Left renal pelvis (tissue), 4 donors: ENCODE data around the gene NRSN2. TPM values are rescaled to one million over a fixed set of nuclear protein-coding genes. Genes with fewer than 3 reads are reported as not detected.

ENCODE experiments used
- DNase-seq, 4 donors: peaks; one replicate each; pipeline ENCODE4 v3.0.0-alpha.2; 2013; ENCODE audit warnings: low read depth in 4 of 4, low spot score in 3 of 4
- polyA plus RNA-seq, 4 donors: library from polyadenylated mRNA; unstranded; fragments of 120-200 nt; gene quantifications; one replicate each; pipeline ENCODE4 v1.2.1, GENCODE V29; 2013; ENCODE audit not compliant: insufficient read length in 4 of 4

Gene NRSN2, protein sequence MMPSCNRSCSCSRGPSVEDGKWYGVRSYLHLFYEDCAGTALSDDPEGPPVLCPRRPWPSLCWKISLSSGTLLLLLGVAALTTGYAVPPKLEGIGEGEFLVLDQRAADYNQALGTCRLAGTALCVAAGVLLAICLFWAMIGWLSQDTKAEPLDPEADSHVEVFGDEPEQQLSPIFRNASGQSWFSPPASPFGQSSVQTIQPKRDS
- 10 to 100 TPM; 39.5 to 52.2 (median 46.3) TPM for polyA plus RNA-seq

DNA sequence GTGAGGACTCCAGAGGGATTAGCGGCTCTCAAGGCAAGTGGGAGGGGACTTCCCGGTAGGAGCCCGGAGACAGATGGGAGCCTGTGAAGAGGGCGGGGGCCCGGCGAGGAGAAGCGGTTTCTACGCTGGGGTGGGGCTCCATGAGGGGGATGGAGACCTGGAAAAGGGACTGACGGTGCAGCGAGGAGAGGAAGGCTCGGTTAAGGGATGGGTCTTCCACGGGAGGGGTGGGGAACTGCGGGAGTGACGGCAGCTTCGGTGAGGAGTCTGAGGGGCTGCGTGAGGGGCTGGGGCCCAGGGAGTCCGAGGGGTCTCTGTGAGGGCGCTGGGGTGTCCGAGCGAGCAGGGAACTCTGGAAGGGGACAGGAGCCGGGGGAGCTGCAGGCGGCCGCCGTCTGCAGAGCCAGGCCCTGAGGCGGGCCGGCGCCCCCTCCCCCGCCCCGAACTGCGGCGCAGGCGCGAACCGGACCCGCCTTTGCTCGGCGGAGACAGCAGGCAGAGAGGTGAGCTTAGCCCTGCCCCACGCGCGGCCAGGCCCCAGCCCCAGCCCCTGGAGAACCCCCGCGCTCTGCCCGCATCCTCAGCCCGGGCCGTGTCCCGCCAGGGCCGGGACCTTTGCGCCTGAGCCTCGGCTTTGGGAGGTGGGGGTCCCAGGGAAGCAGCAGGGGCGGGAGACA, at the start of gene NRSN2:
TSS of gene NRSN2 (plus strand) at position 472 of the 677 bp plus-strand sequence. CDS start 2,533 bp downstream, outside the sequence.
- peak in 1 of 4 donors; percentile 38 for DNase-seq

GRCh38 chr20:297925-298775, 48.8 kb upstream of the NRSN2 start:
- no peak for DNase-seq

- DNase-seq: no peak
Observed at GRCh38 chr20:298776-299391, 48.0 kb upstream of the NRSN2 start.

GRCh38 chr20:300345-300990, 46.4 kb upstream of the NRSN2 start:
- DNase-seq: no peak

- DNase-seq: no peak
Observed at GRCh38 chr20:301886-302848, 44.7 kb upstream of the NRSN2 start.

- DNase-seq: no peak
Observed at GRCh38 chr20:305745-306144, 41.2 kb upstream of the NRSN2 start.

GRCh38 chr20:308427-309038, 38.4 kb upstream of the NRSN2 start:
- no peak for DNase-seq

- no peak for DNase-seq
Observed at GRCh38 chr20:309306-309840, 37.5 kb upstream of the NRSN2 start.

- peak in 2 of 4 donors; percentile 97 for DNase-seq
Observed at GRCh38 chr20:309841-310644, 36.9 kb upstream of the NRSN2 start.

GRCh38 chr20:310645-311044, 36.3 kb upstream of the NRSN2 start:
- no peak for DNase-seq

DNA sequence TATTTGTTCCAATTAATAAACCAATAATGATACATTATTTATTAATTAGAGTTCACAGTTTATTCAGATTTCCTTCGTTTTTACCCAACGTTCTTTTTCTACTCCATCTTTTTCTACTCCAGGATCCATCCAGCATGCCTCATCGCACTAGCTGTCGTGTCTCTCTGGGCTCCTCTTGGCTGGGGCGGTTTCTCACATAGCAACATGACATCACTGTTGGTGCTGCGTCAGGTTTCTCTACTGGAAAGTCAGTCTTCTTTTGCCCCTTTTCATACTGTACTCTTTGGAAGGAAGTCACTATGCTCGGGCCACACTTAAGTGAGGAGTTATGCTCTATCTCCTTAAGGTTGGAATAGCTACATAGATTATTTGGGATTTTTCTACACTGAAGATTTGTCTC, 35.3 kb upstream of the NRSN2 start:
- DNase-seq: no peak

DNA sequence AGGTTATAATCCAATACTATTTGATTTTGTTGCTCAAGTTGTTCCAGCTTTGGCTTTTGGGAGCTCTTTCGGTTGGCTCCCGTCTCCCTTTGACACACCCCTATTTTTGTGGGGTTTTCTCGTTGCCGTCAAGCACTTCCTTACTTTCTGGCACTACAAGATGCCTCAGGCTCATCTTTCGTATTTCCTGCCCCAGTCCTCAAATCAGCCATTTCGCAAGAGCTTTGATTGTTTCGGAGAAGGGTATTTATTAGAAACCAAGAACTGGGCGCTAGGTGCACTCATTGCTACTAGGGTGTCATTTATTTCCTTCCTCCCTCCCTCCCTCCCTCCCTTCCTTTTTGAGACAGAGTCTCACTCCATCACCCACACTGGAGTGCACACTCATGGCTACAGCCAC, 34.8 kb upstream of the NRSN2 start:
- no peak for DNase-seq

DNA sequence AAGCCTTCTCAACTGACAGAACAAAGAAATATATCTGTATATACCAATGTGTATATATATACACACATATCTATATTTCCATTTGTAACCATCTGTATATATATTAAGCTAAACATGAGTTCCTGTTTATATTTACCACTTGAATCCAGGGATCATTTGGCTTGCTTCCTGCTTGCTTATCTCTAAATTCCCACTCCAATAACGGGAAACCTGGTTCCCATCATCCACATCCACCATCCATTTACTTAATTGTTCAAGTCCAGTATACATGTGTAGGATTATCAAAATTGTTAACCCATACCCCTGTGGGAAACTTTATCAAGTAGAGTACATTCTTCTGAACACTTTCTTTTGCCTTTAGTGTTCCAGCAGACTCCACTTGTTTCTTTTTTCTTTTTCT, 34.0 kb upstream of the NRSN2 start:
- DNase-seq: no peak

GRCh38 chr20:313402-313801, 33.5 kb upstream of the NRSN2 start:
- no peak for DNase-seq

DNA sequence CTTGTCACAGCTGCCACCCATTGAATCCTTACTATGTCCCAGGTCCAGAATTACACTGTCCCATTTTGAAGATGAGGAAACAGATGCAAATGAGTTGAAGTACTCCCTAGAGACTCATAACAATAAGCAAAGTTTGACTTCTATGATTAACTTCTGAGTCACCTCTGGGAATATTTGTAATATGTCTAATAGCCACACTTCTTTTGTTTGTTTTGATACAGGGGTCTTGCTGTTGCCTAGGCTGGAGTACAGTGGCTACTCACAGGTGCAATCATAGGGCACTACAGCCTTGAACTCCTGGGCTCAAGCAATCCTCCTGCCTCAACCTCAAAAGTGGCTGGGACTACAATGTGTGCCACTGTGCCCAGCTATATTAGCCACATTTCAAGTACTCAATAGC, 33.0 kb upstream of the NRSN2 start:
- DNase-seq: no peak

DNA sequence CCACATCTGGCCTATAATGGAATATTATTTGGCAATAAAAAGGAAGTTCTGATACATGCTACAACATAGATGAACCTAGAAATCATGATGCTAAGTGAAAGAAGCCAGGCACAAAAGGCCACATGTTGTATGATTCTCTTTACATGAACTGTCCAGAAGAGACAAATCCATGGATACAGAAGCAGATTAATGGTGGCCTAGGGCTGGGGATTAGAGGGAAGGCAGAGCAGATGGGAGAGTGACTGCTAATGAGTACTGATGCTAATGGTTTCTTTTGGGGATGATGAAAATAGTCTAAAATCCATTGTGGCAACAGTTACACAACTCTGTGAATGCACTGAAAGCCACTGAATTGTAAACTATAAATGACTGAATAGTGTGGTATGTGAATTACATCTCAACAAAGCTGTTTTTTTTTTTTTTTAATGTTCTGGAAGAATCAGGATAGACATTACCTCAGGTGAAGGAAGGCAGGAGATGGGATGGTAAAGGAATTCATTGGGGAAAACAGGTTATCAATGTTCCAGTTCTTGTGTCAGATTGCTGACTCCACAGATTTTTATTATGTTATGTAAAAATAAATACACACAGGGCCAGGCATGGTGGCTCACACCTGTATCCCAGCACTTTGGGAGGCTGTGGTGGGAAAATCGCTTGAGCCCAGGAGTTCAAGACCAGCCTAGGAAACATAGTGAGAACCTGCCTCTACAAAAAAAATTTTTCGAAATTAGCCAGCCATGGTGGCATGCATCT, 30.4 kb upstream of the NRSN2 start:
- DNase-seq: no peak
